ENCODE results near the gene DRC1.

The DRC1 gene

DNA sequence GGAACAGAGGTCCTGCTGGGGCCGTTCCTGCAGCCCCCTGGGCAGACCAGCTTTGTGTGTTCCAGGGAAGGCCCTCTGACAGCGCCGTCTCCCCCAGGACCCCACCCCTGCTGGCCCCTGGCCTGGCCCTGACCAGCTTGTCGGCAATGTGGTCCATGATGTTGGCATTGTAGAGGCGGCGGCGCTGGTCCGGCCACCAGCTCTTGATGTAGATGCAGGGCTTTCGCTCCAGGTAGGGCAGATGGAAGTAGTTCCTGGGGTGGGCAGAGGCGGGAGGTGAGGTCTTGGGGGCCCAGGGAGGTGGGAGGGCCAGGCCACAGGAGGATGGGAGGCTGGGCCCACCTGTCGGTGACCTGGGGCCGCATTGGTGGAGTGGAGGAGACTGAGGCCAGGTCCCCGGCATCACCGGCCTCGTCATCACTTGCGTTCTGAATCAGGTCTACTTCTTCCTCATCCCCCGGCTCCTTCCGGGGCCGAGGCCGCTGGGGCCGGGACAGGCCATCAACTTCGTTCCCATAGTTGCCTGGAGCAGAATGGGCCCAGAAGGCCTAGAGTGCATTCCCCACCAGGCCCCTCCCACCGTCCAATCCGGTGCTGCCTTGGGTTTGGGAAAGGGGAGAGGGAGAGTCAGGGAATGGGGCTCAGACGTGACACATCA, 77.5 kb downstream of the DRC1 start:
- H3K9me3 ChIP-seq = no peaks in the 10 kb centered on the region
- TF ChIP-seq, protein P1, sequence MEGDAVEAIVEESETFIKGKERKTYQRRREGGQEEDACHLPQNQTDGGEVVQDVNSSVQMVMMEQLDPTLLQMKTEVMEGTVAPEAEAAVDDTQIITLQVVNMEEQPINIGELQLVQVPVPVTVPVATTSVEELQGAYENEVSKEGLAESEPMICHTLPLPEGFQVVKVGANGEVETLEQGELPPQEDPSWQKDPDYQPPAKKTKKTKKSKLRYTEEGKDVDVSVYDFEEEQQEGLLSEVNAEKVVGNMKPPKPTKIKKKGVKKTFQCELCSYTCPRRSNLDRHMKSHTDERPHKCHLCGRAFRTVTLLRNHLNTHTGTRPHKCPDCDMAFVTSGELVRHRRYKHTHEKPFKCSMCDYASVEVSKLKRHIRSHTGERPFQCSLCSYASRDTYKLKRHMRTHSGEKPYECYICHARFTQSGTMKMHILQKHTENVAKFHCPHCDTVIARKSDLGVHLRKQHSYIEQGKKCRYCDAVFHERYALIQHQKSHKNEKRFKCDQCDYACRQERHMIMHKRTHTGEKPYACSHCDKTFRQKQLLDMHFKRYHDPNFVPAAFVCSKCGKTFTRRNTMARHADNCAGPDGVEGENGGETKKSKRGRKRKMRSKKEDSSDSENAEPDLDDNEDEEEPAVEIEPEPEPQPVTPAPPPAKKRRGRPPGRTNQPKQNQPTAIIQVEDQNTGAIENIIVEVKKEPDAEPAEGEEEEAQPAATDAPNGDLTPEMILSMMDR (IDR thresholded peaks at IDR 0.05) = no peak
- no peak overlapping the region for H3K27ac ChIP-seq
- peaks cover 16% of the 10 kb centered on the region for H3K27me3 ChIP-seq
- no peaks in the 10 kb centered on the region for H3K36me3 ChIP-seq
- no peak overlapping the region for H3K4me3 ChIP-seq (ENCODE audit: low read depth in 1 of 2, low read length in 1 of 2)
- no peaks in the 10 kb centered on the region for H3K4me1 ChIP-seq (ENCODE audit: control insufficient read depth in 1 of 2, insufficient read depth in 1 of 2, low read depth in 1 of 2, low read length in 1 of 2)

DNA sequence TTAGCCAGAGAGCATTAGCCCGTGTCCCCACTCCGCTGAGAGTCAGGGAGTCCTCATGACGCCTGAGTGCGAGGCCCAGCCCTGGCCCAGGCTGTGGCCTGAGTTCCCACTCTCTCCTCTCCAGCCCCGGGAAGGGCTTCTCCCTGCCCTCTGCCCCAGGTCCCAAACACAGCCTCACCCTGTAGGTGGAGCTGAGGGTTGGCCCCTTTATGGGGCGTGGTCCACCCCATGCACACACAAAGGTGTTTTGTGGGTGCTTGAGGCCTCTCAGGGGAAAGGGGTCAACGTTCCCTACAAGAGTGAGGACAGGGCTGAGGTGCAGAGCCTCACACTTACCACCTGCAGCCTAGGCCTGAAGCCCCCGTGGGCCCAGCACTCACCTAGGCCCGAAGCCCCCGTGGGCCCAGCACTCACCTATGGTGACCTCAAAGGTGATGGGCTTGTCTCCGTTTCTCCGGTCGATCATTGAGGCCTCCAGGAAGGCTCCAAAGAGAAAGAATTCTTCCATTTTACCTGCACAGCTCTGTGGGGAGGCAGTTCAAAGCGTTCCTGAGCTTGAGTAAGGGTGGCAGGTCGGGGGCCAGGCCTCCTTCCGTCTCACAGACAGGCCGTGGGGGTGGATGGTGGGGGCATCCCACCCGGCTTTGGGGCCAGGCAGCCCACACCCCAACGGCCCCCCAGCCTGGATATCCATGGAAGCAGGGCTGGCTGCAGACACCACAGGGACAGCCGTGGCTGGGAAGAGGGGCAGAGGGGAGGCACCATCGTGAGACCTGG, 78.3 kb downstream of the DRC1 start:
- Histone ChIP-seq H3K4me3 (ENCODE audit: low read depth in 1 of 2, low read length in 1 of 2) (no peak overlapping the region), H3K9me3 (no peaks in the 10 kb centered on the region), H3K36me3 (no peaks in the 10 kb centered on the region), H3K27ac (no peak overlapping the region), H3K27me3 (peaks cover 16% of the 10 kb centered on the region), H3K4me1 (ENCODE audit: control insufficient read depth in 1 of 2, insufficient read depth in 1 of 2, low read depth in 1 of 2, low read length in 1 of 2) (no peaks in the 10 kb centered on the region)
- TF ChIP-seq, protein P1 (IDR thresholded peaks at IDR 0.05) = no peak

DNA sequence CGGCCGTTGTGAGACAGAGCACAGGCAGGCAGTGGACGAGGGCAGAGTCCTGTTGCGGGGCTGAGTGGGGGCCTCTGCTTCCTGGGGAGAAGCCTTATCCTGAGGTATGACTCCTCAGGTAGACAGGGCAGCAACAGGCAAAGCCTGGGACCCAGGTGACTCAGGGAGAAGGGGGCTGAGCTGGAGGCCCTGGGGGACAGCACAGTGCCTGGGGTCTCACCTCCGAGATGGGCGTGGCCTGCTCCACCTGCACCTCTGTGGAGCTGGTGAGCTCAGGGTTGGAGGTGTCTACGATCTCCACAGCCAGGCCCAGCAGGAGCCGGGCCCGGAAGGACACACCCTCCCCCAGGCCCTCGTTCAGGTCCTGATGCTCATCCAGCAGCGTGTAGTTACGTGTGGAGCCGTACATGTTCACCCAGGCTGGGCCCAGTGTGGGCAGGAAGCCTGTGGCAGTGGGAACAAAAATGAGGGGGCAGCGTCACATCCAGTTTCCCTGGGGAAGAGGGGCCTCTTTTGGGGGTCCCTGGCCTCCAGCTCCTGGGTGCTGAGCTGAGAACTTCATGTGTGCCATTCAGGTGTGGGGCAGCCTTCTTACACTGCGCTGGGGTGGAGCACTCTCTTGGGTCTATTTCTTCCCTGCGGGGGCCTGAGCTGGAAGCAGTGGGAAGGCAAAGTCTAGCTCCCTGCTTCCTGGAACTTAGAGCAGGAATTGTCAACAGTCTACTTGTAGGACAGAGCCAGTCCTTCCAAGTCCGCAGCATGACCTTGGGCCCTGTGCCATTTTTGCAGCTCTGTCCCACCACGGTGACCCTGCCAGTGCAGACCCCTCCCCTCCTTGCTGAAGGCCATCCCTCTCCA, 79.1 kb downstream of the DRC1 start:
- Histone ChIP-seq H3K27me3 (peaks cover 16% of the 10 kb centered on the region), H3K36me3 (no peaks in the 10 kb centered on the region), H3K4me3 (ENCODE audit: low read depth in 1 of 2, low read length in 1 of 2) (no peak overlapping the region), H3K4me1 (ENCODE audit: control insufficient read depth in 1 of 2, insufficient read depth in 1 of 2, low read depth in 1 of 2, low read length in 1 of 2) (no peaks in the 10 kb centered on the region), H3K27ac (no peak overlapping the region), H3K9me3 (no peaks in the 10 kb centered on the region)
- TF ChIP-seq, protein P1 (IDR thresholded peaks at IDR 0.05) = no peak

DNA sequence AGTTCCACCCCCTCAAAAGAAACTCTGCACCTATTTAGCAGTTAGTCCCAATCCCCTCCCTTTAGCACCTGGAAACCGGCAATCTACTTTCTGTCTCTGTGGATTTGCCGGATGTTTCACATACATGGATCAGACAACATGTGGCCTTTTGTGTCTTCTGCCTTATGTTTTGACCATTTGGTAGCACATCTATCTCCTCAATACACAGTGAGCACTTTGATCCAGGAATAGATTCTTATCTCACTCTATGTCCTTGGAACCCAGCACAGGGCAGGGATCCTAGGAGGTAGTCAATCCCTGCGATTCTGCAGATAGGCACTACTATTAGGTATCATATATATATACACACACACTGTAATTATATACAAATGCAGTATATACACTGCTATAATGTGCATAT, 80.0 kb downstream of the DRC1 start:
- Histone ChIP-seq H3K4me1 (ENCODE audit: control insufficient read depth in 1 of 2, insufficient read depth in 1 of 2, low read depth in 1 of 2, low read length in 1 of 2) (no peaks in the 10 kb centered on the region), H3K27ac (no peak overlapping the region), H3K36me3 (no peaks in the 10 kb centered on the region), H3K4me3 (ENCODE audit: low read depth in 1 of 2, low read length in 1 of 2) (no peak overlapping the region), H3K27me3 (peaks cover 15% of the 10 kb centered on the region), H3K9me3 (no peaks in the 10 kb centered on the region)
- TF ChIP-seq, protein P1 (IDR thresholded peaks at IDR 0.05) = no peak

DNA sequence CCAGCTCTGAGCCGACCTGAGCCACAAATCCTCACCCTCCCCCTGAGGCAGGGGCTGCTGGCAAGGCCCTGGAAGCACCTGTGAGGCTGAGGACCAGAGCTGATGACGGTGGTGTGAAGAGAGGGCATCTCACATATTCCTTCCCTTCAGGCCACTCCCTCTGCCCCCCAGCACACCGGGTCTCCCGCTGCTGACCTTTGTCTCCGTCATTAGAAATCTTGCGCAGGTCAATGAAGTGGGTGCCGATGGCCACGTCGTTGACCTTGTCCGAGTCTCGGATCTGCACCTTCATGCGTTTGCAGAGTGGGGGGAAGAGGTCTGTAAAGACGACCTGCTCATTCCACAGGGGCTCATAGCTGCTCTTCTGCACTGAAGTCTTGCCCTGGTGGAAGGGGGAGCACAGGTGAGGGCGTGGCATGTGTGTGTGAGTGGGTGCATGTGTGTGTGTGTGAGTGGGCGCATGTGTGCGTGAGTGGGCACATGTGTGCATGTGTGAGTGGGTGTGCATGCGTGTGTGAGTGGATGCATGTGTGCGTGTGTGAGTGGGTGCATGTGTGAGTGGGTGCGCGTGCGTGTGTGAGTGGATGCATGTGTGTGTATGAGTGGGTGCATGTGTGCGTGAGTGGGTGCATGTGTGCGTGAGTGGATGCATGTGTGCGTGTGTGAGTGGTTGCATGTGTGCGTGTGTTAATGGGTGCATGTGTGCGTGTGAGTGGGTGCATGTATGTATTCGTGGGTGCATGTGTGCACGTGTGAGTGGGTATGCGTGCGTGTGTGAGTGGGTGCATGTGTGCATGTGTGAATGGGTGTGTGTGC, 80.7 kb downstream of the DRC1 start:
- no peak overlapping the region for H3K27ac ChIP-seq
- H3K4me3 ChIP-seq (ENCODE audit: low read depth in 1 of 2, low read length in 1 of 2) = no peak overlapping the region
- H3K27me3 ChIP-seq = peaks cover 8% of the 10 kb centered on the region
- H3K4me1 ChIP-seq (ENCODE audit: control insufficient read depth in 1 of 2, insufficient read depth in 1 of 2, low read depth in 1 of 2, low read length in 1 of 2) = no peaks in the 10 kb centered on the region
- no peaks in the 10 kb centered on the region for H3K36me3 ChIP-seq
- TF ChIP-seq, protein P1 (IDR thresholded peaks at IDR 0.05) = no peak
- no peaks in the 10 kb centered on the region for H3K9me3 ChIP-seq
